ENCODE data around the gene SEMA4D. TPM values are rescaled to one million over a fixed set of nuclear protein-coding genes. Genes with fewer than 3 reads are reported as not detected.

SEMA4D gene
- total and polyA plus RNA-seq, 4 donors = 1.4 to 26.2 (median 13.5) TPM

GRCh38 chr9:89532478-89532877 is 34.6 kb upstream of the SEMA4D start:
- no peaks in the 10 kb centered on the region for H3K27me3 ChIP-seq (ENCODE audit: control insufficient read depth in 1 of 2, insufficient read depth in 2 of 2, low read length in 1 of 2)
- H3K36me3 ChIP-seq (ENCODE audit: control insufficient read depth in 1 of 2, insufficient read depth in 2 of 2, low read length in 1 of 2) = no peaks in the 10 kb centered on the region
- peaks cover 2% of the 10 kb centered on the region for H3K9me3 ChIP-seq (ENCODE audit: control insufficient read depth, low read length)
- WGBS, 2 donors = 64 to 81% methylated on average over 4 of the region's 4 CpGs
- no peaks in the 10 kb centered on the region for H3K4me1 ChIP-seq (ENCODE audit: control insufficient read depth in 1 of 2, insufficient read depth in 2 of 2, low read length in 2 of 2)
- intact Hi-C loops (cut with DNase I) = no loop called here
- ATAC-seq (ENCODE audit: low FRiP score) = no peak
- no peak for DNase-seq
- H3K4me3 ChIP-seq (ENCODE audit: low read length in 2 of 2) = no peak overlapping the region
- no peak overlapping the region for H3K27ac ChIP-seq (ENCODE audit: low read depth in 1 of 2, low read length in 2 of 2)

- Histone ChIP-seq H3K36me3 (ENCODE audit: control insufficient read depth in 1 of 2, insufficient read depth in 2 of 2, low read length in 1 of 2) (no peaks in the 10 kb centered on the region), H3K4me1 (ENCODE audit: control insufficient read depth in 1 of 2, insufficient read depth in 2 of 2, low read length in 2 of 2) (no peaks in the 10 kb centered on the region), H3K27me3 (ENCODE audit: control insufficient read depth in 1 of 2, insufficient read depth in 2 of 2, low read length in 1 of 2) (no peaks in the 10 kb centered on the region), H3K9me3 (ENCODE audit: control insufficient read depth, low read length) (peaks cover 2% of the 10 kb centered on the region), H3K4me3 (ENCODE audit: low read length in 2 of 2) (no peak overlapping the region), H3K27ac (ENCODE audit: low read depth in 1 of 2, low read length in 2 of 2) (no peak overlapping the region)
- DNase-seq (no peak), ATAC-seq (ENCODE audit: low FRiP score) (no peak)
- 88 to 90% methylated on average over 4 of the region's 4 CpGs for WGBS, 2 donors
- intact Hi-C loops (cut with DNase I) = no loop called here
Measured at GRCh38 chr9:89531766-89532165, 33.9 kb upstream of the SEMA4D start.

GRCh38 chr9:89530726-89531125 is 32.8 kb upstream of the SEMA4D start:
- DNase-seq (no peak), ATAC-seq (ENCODE audit: low FRiP score) (no peak)
- WGBS, 2 donors = 87 to 90% methylated on average over 6 of the region's 6 CpGs
- intact Hi-C loops (cut with DNase I) = no loop called here
- H3K4me3 ChIP-seq (ENCODE audit: low read length in 2 of 2) = no peak overlapping the region
- no peaks in the 10 kb centered on the region for H3K27me3 ChIP-seq (ENCODE audit: control insufficient read depth in 1 of 2, insufficient read depth in 2 of 2, low read length in 1 of 2)
- peaks cover 2% of the 10 kb centered on the region for H3K9me3 ChIP-seq (ENCODE audit: control insufficient read depth, low read length)
- no peaks in the 10 kb centered on the region for H3K4me1 ChIP-seq (ENCODE audit: control insufficient read depth in 1 of 2, insufficient read depth in 2 of 2, low read length in 2 of 2)
- H3K36me3 ChIP-seq (ENCODE audit: control insufficient read depth in 1 of 2, insufficient read depth in 2 of 2, low read length in 1 of 2) = no peaks in the 10 kb centered on the region
- no peak overlapping the region for H3K27ac ChIP-seq (ENCODE audit: low read depth in 1 of 2, low read length in 2 of 2)

DNA sequence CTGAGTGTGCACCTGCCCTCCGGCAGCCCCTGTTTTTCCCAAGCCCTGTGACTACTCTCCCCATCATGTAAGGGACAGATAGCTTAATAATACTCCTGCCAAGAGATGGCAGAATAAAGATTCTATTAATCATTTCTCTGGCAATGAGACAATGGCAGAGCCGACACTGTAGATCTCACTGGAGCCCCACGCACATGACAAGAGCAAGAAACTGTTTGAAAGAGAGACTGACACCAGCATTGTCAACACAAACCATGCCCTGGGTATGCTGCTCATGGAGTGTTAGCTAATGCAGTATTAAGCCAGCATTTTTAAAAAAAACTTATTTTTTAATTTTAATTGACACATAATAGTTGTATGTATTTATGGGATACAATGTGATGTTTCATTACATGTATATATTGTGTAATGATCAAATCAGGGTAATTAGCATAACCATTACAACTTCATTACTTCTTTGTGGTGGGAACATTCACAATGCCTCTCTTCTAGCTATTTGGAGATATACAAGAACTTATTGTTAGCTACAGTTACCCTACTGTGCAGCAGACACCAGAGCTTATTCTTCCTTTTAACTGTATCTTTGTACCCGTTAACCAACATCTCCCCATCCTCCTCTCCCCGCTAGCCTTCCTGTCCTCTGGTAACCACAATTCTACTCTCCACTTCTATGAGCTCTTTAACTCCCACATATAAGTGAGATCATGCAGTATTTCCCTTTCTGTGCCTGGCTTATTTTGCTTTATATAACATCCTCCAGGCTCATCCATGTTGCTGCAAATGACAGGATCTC is 31.5 kb upstream of the SEMA4D start:
- ATAC-seq (ENCODE audit: low FRiP score) (no peak), DNase-seq (no peak)
- H3K9me3 ChIP-seq (ENCODE audit: control insufficient read depth, low read length) = peaks cover 2% of the 10 kb centered on the region
- H3K27ac ChIP-seq (ENCODE audit: low read depth in 1 of 2, low read length in 2 of 2) = no peak overlapping the region
- 70 to 77% methylated on average over 5 of the region's 5 CpGs for WGBS, 2 donors
- intact Hi-C loops (cut with DNase I) = no loop called here
- no peaks in the 10 kb centered on the region for H3K27me3 ChIP-seq (ENCODE audit: control insufficient read depth in 1 of 2, insufficient read depth in 2 of 2, low read length in 1 of 2)
- no peak overlapping the region for H3K4me3 ChIP-seq (ENCODE audit: low read length in 2 of 2)
- H3K4me1 ChIP-seq (ENCODE audit: control insufficient read depth in 1 of 2, insufficient read depth in 2 of 2, low read length in 2 of 2) = no peaks in the 10 kb centered on the region
- H3K36me3 ChIP-seq (ENCODE audit: control insufficient read depth in 1 of 2, insufficient read depth in 2 of 2, low read length in 1 of 2) = no peaks in the 10 kb centered on the region

DNA sequence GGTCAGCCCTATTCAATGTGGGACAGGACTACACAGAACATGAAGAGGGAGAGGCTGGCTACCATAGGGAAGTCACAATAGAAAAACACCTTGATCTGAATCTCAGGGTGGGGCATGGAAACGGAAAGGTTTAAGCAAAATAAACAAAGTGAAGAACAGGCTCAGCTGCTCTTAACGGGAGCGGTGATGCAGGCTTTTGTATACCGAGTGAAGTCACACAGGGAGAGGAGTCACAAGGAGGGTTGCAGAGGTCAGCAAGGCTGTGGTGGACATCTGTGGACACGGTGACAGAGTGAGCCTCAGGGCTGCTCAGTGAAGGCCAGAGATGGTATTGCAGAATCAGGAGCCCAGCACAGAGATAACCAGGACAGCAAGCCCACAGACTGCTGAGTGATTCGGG is 30.6 kb upstream of the SEMA4D start:
- ATAC-seq (ENCODE audit: low FRiP score) = no peak
- Histone ChIP-seq H3K27ac (ENCODE audit: low read depth in 1 of 2, low read length in 2 of 2) (no peak overlapping the region), H3K9me3 (ENCODE audit: control insufficient read depth, low read length) (peaks cover 2% of the 10 kb centered on the region), H3K4me3 (ENCODE audit: low read length in 2 of 2) (no peak overlapping the region), H3K36me3 (ENCODE audit: control insufficient read depth in 1 of 2, insufficient read depth in 2 of 2, low read length in 1 of 2) (no peaks in the 10 kb centered on the region), H3K27me3 (ENCODE audit: control insufficient read depth in 1 of 2, insufficient read depth in 2 of 2, low read length in 1 of 2) (no peaks in the 10 kb centered on the region), H3K4me1 (ENCODE audit: control insufficient read depth in 1 of 2, insufficient read depth in 2 of 2, low read length in 2 of 2) (no peaks in the 10 kb centered on the region)
- intact Hi-C loops (cut with DNase I) = no loop called here
- DNase-seq = no peak
- 75 to 78% methylated on average over 6 of the region's 6 CpGs for WGBS, 2 donors

- ATAC-seq (ENCODE audit: low FRiP score) = no peak
- H3K9me3 ChIP-seq (ENCODE audit: control insufficient read depth, low read length) = peaks cover 2% of the 10 kb centered on the region
- intact Hi-C loops (cut with DNase I) = no loop called here
- no peaks in the 10 kb centered on the region for H3K4me1 ChIP-seq (ENCODE audit: control insufficient read depth in 1 of 2, insufficient read depth in 2 of 2, low read length in 2 of 2)
- no peak for DNase-seq
- H3K27me3 ChIP-seq (ENCODE audit: control insufficient read depth in 1 of 2, insufficient read depth in 2 of 2, low read length in 1 of 2) = no peaks in the 10 kb centered on the region
- H3K36me3 ChIP-seq (ENCODE audit: control insufficient read depth in 1 of 2, insufficient read depth in 2 of 2, low read length in 1 of 2) = no peaks in the 10 kb centered on the region
- H3K27ac ChIP-seq (ENCODE audit: low read depth in 1 of 2, low read length in 2 of 2) = no peak overlapping the region
- 88 to 91% methylated on average over 5 of the region's 5 CpGs for WGBS, 2 donors
- H3K4me3 ChIP-seq (ENCODE audit: low read length in 2 of 2) = no peak overlapping the region
Measured at GRCh38 chr9:89528131-89528530, 30.2 kb upstream of the SEMA4D start.

- no peak overlapping the region for H3K27ac ChIP-seq (ENCODE audit: low read depth in 1 of 2, low read length in 2 of 2)
- H3K27me3 ChIP-seq (ENCODE audit: control insufficient read depth in 1 of 2, insufficient read depth in 2 of 2, low read length in 1 of 2) = no peaks in the 10 kb centered on the region
- DNase-seq (peak in 1 of 2 donors; percentile 81), ATAC-seq (ENCODE audit: low FRiP score) (no peak)
- WGBS, 2 donors = 66 to 81% methylated on average over 2 of the region's 2 CpGs
- H3K9me3 ChIP-seq (ENCODE audit: control insufficient read depth, low read length) = peaks cover 2% of the 10 kb centered on the region
- intact Hi-C loops (cut with DNase I) = no loop called here
- no peak overlapping the region for H3K4me3 ChIP-seq (ENCODE audit: low read length in 2 of 2)
- H3K36me3 ChIP-seq (ENCODE audit: control insufficient read depth in 1 of 2, insufficient read depth in 2 of 2, low read length in 1 of 2) = no peaks in the 10 kb centered on the region
- H3K4me1 ChIP-seq (ENCODE audit: control insufficient read depth in 1 of 2, insufficient read depth in 2 of 2, low read length in 2 of 2) = no peaks in the 10 kb centered on the region
Measured at GRCh38 chr9:89527084-89527483, 29.2 kb upstream of the SEMA4D start.

DNA sequence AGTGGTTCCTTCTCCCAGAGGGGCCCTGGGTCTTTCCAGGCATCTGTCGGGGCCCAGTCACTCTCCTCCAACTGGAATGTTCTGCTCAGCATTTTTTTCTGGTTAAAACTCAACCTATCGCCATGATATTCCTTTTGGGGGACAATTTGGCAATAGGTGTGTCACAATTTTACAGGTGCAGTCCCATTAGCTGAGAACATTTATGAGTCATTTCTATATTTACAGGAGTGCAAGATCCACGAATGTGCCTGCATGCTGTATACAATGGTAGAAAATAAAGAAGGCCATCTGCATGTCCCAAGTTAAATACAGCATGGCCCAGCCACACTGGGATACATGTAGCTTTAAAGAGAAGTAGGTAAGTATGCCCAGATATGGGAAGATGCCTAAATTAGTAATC is 28.8 kb upstream of the SEMA4D start:
- H3K27me3 ChIP-seq (ENCODE audit: control insufficient read depth in 1 of 2, insufficient read depth in 2 of 2, low read length in 1 of 2) = no peaks in the 10 kb centered on the region
- WGBS, 2 donors = 68 to 70% methylated on average over 3 of the region's 3 CpGs
- no peak overlapping the region for H3K27ac ChIP-seq (ENCODE audit: low read depth in 1 of 2, low read length in 2 of 2)
- H3K36me3 ChIP-seq (ENCODE audit: control insufficient read depth in 1 of 2, insufficient read depth in 2 of 2, low read length in 1 of 2) = no peaks in the 10 kb centered on the region
- DNase-seq (no peak), ATAC-seq (ENCODE audit: low FRiP score) (no peak)
- H3K4me1 ChIP-seq (ENCODE audit: control insufficient read depth in 1 of 2, insufficient read depth in 2 of 2, low read length in 2 of 2) = no peaks in the 10 kb centered on the region
- intact Hi-C loops (cut with DNase I) = no loop called here
- peaks cover 2% of the 10 kb centered on the region for H3K9me3 ChIP-seq (ENCODE audit: control insufficient read depth, low read length)
- no peak overlapping the region for H3K4me3 ChIP-seq (ENCODE audit: low read length in 2 of 2)

Measured in aorta (tissue), 5 donors.